Panc1 (cell line): ENCODE data around the gene C5orf58. TPM values are rescaled to one million over a fixed set of nuclear protein-coding genes. Genes with fewer than 3 reads are reported as not detected.

Source experiments
- ATAC-seq: fragments of 200-7000 bp; cut with Tn5 transposase; 2 replicates; pipeline ENCODE4 v1.9.1; 2020; ENCODE audit warnings: mild to moderate bottlenecking, moderate library complexity
- BruUV-seq: library from RNA; stranded (reverse); fragments of 400-500 nt; replicated peaks from 2 replicates; lab custom pipeline; 2021; lab: Mats Ljungman, UMichigan
- CTCF ChIA-PET: fragments of 300-600 bp; sonication (Branson Sonifier 250); formaldehyde crosslinking; loops from one replicate; lab custom pipeline; 2022; ENCODE audit warnings: antibody characterized with exemption; lab: Charles Lee
- POLR2A ChIA-PET: fragments of 300-600 bp; sonication (Branson Sonifier 250); formaldehyde crosslinking; loops from one replicate; lab custom pipeline; 2022; ENCODE audit warnings: antibody characterized with exemption; lab: Charles Lee
- DNase-seq: peaks from one replicate; pipeline ENCODE4 v3.0.0-alpha.2; 2010; ENCODE audit warnings: low read depth, low spot score
- H3K27ac ChIP-seq: 2 replicates; pipeline ENCODE4 v1.5.1; 2011; ENCODE audit warnings: mild to moderate bottlenecking, low read length, inconsistent platforms
- H3K27me3 ChIP-seq: fragments of 200-500 bp; sonication (Bioruptor generic); 2 replicates; pipeline ENCODE4 v1.6.0; 2014; ENCODE audit warnings: low read length, inconsistent platforms; ENCODE audit not compliant: control insufficient read depth, insufficient read depth
- H3K36me3 ChIP-seq: fragments of 200-500 bp; sonication (Bioruptor generic); 2 replicates; pipeline ENCODE4 v1.5.1; 2014; ENCODE audit warnings: inconsistent platforms, mild to moderate bottlenecking, low read length, moderate library complexity; ENCODE audit not compliant: control insufficient read depth, insufficient read depth
- H3K4me1 ChIP-seq: 2 replicates; pipeline ENCODE4 v1.5.1; 2011; ENCODE audit warnings: inconsistent platforms, mild to moderate bottlenecking, low read length, moderate library complexity; ENCODE audit not compliant: control insufficient read depth, insufficient read depth
- H3K4me3 ChIP-seq, 2 experiments: 2 replicates each; pipeline ENCODE4 v1.5.1; 2011 to 2012; ENCODE audit warnings: low read depth in 2 of 2, low read length in 2 of 2, mild to moderate bottlenecking in 2 of 2, inconsistent platforms in 1 of 2, moderate library complexity in 1 of 2
- H3K9me3 ChIP-seq: fragments of 200-500 bp; sonication (Bioruptor generic); 2 replicates; pipeline ENCODE4 v1.5.1; 2014; ENCODE audit warnings: low read depth, mild to moderate bottlenecking, inconsistent platforms, low read length, moderate library complexity; ENCODE audit not compliant: control insufficient read depth, insufficient read depth
- POLR2AphosphoS5 ChIP-seq: IDR thresholded peaks from 2 replicates; pipeline ENCODE4 v1.6.1; 2012; ENCODE audit warnings: mild to moderate bottlenecking, low read depth, low read length, moderate library complexity
- REST ChIP-seq, 2 experiments: IDR thresholded peaks; 2 replicates each; pipeline ENCODE4 v1.6.1; 2011 to 2012; ENCODE audit warnings: low read depth in 2 of 2, control low read depth in 1 of 2, low read length in 1 of 2, mild to moderate bottlenecking in 1 of 2, moderate library complexity in 1 of 2; ENCODE audit not compliant: insufficient read depth in 1 of 2
- SIN3A ChIP-seq: IDR thresholded peaks from 2 replicates; pipeline ENCODE4 v1.6.1; 2012; ENCODE audit warnings: low read depth, mild to moderate bottlenecking, low read length, moderate library complexity, borderline replicate concordance; ENCODE audit not compliant: insufficient read depth
- TCF7L2 ChIP-seq: IDR thresholded peaks from 2 replicates; pipeline ENCODE4 v1.6.1; 2011; ENCODE audit warnings: mild to moderate bottlenecking, low read depth, low read length, inconsistent platforms
- in situ Hi-C: cut with HindIII; loops from 2 replicates; pipeline ENCODE4 v1.10.0; 2016; ENCODE audit warnings: low sequenced_read_pairs, low pct_unique_long_range_greater_than_20kb
- intact Hi-C: fragments of 100-400 bp; cut with micrococcal nuclease; formaldehyde crosslinking; loops from one replicate; pipeline ENCODE4 v1.10.0; 2022; ENCODE audit not compliant: unreplicated experiment
- total RNA-seq: library from RNA; stranded (reverse); gene quantifications from one replicate; pipeline ENCODE4 v1.2.1, GENCODE V29; 2021; ENCODE audit not compliant: unreplicated experiment
- TF ChIP-seq, protein P1 (sequence below): fragments of 450-650 bp; IDR thresholded peaks from 2 replicates; pipeline ENCODE4 v1.5.1; 2017; ENCODE audit warnings: mild to moderate bottlenecking

C5orf58 gene
- total RNA-seq, 1 experiment from 2014 or later = 0.15 TPM

- no peak for TF ChIP-seq SIN3A
- TF ChIP-seq, protein P1, sequence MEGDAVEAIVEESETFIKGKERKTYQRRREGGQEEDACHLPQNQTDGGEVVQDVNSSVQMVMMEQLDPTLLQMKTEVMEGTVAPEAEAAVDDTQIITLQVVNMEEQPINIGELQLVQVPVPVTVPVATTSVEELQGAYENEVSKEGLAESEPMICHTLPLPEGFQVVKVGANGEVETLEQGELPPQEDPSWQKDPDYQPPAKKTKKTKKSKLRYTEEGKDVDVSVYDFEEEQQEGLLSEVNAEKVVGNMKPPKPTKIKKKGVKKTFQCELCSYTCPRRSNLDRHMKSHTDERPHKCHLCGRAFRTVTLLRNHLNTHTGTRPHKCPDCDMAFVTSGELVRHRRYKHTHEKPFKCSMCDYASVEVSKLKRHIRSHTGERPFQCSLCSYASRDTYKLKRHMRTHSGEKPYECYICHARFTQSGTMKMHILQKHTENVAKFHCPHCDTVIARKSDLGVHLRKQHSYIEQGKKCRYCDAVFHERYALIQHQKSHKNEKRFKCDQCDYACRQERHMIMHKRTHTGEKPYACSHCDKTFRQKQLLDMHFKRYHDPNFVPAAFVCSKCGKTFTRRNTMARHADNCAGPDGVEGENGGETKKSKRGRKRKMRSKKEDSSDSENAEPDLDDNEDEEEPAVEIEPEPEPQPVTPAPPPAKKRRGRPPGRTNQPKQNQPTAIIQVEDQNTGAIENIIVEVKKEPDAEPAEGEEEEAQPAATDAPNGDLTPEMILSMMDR = no peak
- no peak for TF ChIP-seq TCF7L2
- TF ChIP-seq POLR2AphosphoS5 = no peak
- TF ChIP-seq REST (IDR thresholded peaks at IDR 0.05; ENCODE audit: insufficient read depth in 1 of 2, low read depth in 2 of 2, low read length in 1 of 2) = no peak
- H3K4me1 ChIP-seq = peaks cover 30% of the 10 kb centered on the region
- in situ Hi-C loops (no loop called here), intact Hi-C loops (no loop called here)
- BruUV-seq = no TSS peak
- ATAC-seq (no peak), DNase-seq (no peak)
- H3K4me3 ChIP-seq = no peak overlapping the region
- H3K27me3 ChIP-seq = no peaks in the 10 kb centered on the region
- H3K9me3 ChIP-seq = no peaks in the 10 kb centered on the region
- POLR2A ChIA-PET = interaction anchor here (0.6 kb wide), 1 partner anchor 554 kb away, joined by 4 read pairs; no protein-coding TSS in a partner anchor
- H3K36me3 ChIP-seq = no peaks in the 10 kb centered on the region
- CTCF ChIA-PET = no interaction called here
- H3K27ac ChIP-seq = peak overlapping the region; percentile 80
Observed at GRCh38 chr5:170186856-170187255, 45.9 kb upstream of the C5orf58 start.

DNA sequence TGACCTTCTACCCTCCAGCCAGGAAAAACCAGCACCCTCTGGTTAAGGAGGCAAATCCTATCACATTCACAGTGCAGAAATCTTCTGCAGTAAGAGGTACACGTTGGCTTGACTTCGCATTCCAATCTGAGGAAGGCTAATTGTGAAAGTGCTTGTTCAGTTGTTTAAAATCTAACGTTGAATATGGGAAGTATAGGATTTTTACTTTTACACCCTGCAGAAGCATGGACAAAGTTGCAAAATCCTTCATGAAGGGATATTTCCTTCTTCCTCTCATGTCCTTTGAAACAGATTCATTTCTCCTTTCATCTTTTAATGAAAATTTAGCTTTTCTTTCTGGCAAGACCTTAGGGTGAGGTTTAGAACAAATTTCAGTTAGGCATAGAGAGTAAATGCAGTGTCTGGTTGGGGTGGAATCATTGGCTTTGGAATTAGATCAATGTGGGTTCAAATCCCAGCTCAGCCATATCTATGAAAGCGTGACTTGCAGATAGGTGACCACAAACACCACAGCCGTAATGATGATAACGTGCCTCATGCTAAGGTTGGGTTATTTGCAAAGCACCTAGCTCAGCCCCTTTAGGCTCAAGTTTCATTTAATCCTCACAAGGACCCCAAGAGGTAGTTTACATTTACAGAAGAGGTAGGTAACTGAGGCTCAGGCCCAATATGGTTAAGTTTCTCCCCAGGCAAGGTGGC lies 42.2 kb upstream of the C5orf58 start:
- ChIA-PET POLR2A (no interaction called here), CTCF (no interaction called here)
- TF ChIP-seq POLR2AphosphoS5 (no peak), TCF7L2 (no peak), REST (IDR thresholded peaks at IDR 0.05; ENCODE audit: insufficient read depth in 1 of 2, low read depth in 2 of 2, low read length in 1 of 2) (no peak), SIN3A (no peak)
- TF ChIP-seq, protein P1 = no peak
- BruUV-seq = no TSS peak
- intact Hi-C loops = no loop called here
- Histone ChIP-seq H3K36me3 (no peaks in the 10 kb centered on the region), H3K27ac (no peak overlapping the region; the same call in 1 of the 2 replicates), H3K4me3 (no peak overlapping the region), H3K27me3 (no peaks in the 10 kb centered on the region), H3K4me1 (no peaks in the 10 kb centered on the region), H3K9me3 (no peaks in the 10 kb centered on the region)
- no peak for DNase-seq
- ATAC-seq = no peak
- in situ Hi-C loops = no loop called here
